Calu3 (cell line): Measurements from ENCODE around the gene EFHC2. TPM values are rescaled to one million over a fixed set of nuclear protein-coding genes. Genes with fewer than 3 reads are reported as not detected.

Source experiments
- BruUV-seq: library from RNA; stranded (reverse); fragments of 400-500 nt; replicated peaks from 2 replicates; lab custom pipeline; 2021; lab: Mats Ljungman, UMichigan
- CTCF ChIA-PET: fragments of 300-600 bp; sonication (Branson Sonifier 250); formaldehyde crosslinking; loops from one replicate; lab custom pipeline; 2022; ENCODE audit warnings: antibody characterized with exemption; lab: Charles Lee
- DNase-seq: peaks from one replicate; pipeline ENCODE4 v3.0.0; 2022
- H3K27ac Mint-ChIP-seq: one replicate; pipeline ENCODE4 v1.8.0; 2022; ENCODE audit warnings: mixed read lengths; ENCODE audit not compliant: unreplicated experiment
- H3K27me3 Mint-ChIP-seq: one replicate; pipeline ENCODE4 v1.8.0; 2022; ENCODE audit warnings: mixed read lengths; ENCODE audit not compliant: unreplicated experiment
- H3K36me3 Mint-ChIP-seq: one replicate; pipeline ENCODE4 v1.8.0; 2022; ENCODE audit warnings: mild to moderate bottlenecking, moderate library complexity, mixed read lengths; ENCODE audit not compliant: insufficient read depth, unreplicated experiment
- H3K4me1 Mint-ChIP-seq: one replicate; pipeline ENCODE4 v1.8.0; 2022; ENCODE audit warnings: mild to moderate bottlenecking, low read depth, mixed read lengths; ENCODE audit not compliant: unreplicated experiment
- H3K4me3 Mint-ChIP-seq: one replicate; pipeline ENCODE4 v1.8.0; 2022; ENCODE audit warnings: mild to moderate bottlenecking, low read depth, moderate library complexity, mixed read lengths; ENCODE audit not compliant: unreplicated experiment
- H3K9me3 Mint-ChIP-seq: one replicate; pipeline ENCODE4 v1.8.0; 2022; ENCODE audit warnings: low read depth, mixed read lengths; ENCODE audit not compliant: unreplicated experiment
- CTCF ChIP-seq: fragments of 200-600 bp; IDR thresholded peaks from one replicate; pipeline ENCODE4 v1.8.0; 2022; ENCODE audit warnings: antibody characterized with exemption; ENCODE audit not compliant: unreplicated experiment
- intact Hi-C: fragments of 100-400 bp; cut with micrococcal nuclease; formaldehyde crosslinking; loops from one replicate; pipeline ENCODE4 v1.10.0; 2022; ENCODE audit not compliant: unreplicated experiment
- total RNA-seq: library from RNA; stranded (reverse); gene quantifications from 2 replicates; pipeline ENCODE4 v1.2.3, GENCODE V29; 2022

EFHC2 gene
- total RNA-seq, 1 experiment from 2014 or later, result 1.7 TPM

GRCh38 chrX:44152852-44153251 is 190.6 kb downstream of the EFHC2 start:
- H3K36me3 Mint-ChIP-seq, result no peaks in the 10 kb centered on the region
- CTCF ChIA-PET, result no interaction called here
- BruUV-seq, result no TSS peak
- H3K27me3 Mint-ChIP-seq, result no peaks in the 10 kb centered on the region
- no peak overlapping the region for H3K4me3 Mint-ChIP-seq
- no peak for DNase-seq
- intact Hi-C loops, result no loop called here
- H3K9me3 Mint-ChIP-seq, result no peaks in the 10 kb centered on the region
- no peak for TF ChIP-seq CTCF
- H3K27ac Mint-ChIP-seq, result no peak overlapping the region
- no peaks in the 10 kb centered on the region for H3K4me1 Mint-ChIP-seq

GRCh38 chrX:44147130-44147529 is 196.3 kb downstream of the EFHC2 start:
- no TSS peak for BruUV-seq
- intact Hi-C loops, result no loop called here
- H3K4me3 Mint-ChIP-seq, result no peak overlapping the region
- no peaks in the 10 kb centered on the region for H3K36me3 Mint-ChIP-seq
- CTCF ChIA-PET, result no interaction called here
- no peak for TF ChIP-seq CTCF
- H3K9me3 Mint-ChIP-seq, result no peaks in the 10 kb centered on the region
- no peaks in the 10 kb centered on the region for H3K4me1 Mint-ChIP-seq
- H3K27ac Mint-ChIP-seq, result no peak overlapping the region
- H3K27me3 Mint-ChIP-seq, result no peaks in the 10 kb centered on the region
- DNase-seq, result no peak

GRCh38 chrX:44144177-44144945 is 199.1 kb downstream of the EFHC2 start:
- no peak for TF ChIP-seq CTCF
- CTCF ChIA-PET, result no interaction called here
- no peak overlapping the region for H3K27ac Mint-ChIP-seq
- H3K9me3 Mint-ChIP-seq, result no peaks in the 10 kb centered on the region
- H3K4me3 Mint-ChIP-seq, result no peak overlapping the region
- H3K27me3 Mint-ChIP-seq, result no peaks in the 10 kb centered on the region
- DNase-seq, result no peak
- intact Hi-C loops, result no loop called here
- no TSS peak for BruUV-seq
- H3K36me3 Mint-ChIP-seq, result no peaks in the 10 kb centered on the region
- no peaks in the 10 kb centered on the region for H3K4me1 Mint-ChIP-seq

- no peak for DNase-seq
- no peak for TF ChIP-seq CTCF
- Mint-ChIP-seq H3K9me3 (no peaks in the 10 kb centered on the region), H3K4me1 (no peaks in the 10 kb centered on the region), H3K36me3 (no peaks in the 10 kb centered on the region), H3K4me3 (no peak overlapping the region), H3K27ac (no peak overlapping the region), H3K27me3 (no peaks in the 10 kb centered on the region)
- CTCF ChIA-PET, result no interaction called here
- intact Hi-C loops, result no loop called here
- BruUV-seq, result no TSS peak
Observed at GRCh38 chrX:44143061-44143602, 200.3 kb downstream of the EFHC2 start.
